Measurements from ENCODE around the gene CPED1.

CPED1 gene

GRCh38 chr7:121042899-121043298 is 54.4 kb downstream of the CPED1 start (continued):
- TF ChIP-seq POU6F1 (CRISPR knock-in tag; IDR thresholded peaks at IDR 0.05; ENCODE audit: borderline replicate concordance, low read depth), result no peak
- TF ChIP-seq ARNTL (CRISPR knock-in tag; IDR thresholded peaks at IDR 0.05; ENCODE audit: borderline replicate concordance, low read depth), result no peak

GRCh38 chr7:121043314-121044234 is 55.1 kb downstream of the CPED1 start:
- ATAC-seq, result no peak
- TF ChIP-seq TCF4 (CRISPR knock-in tag; IDR thresholded peaks at IDR 0.05; ENCODE audit: borderline replicate concordance), result no peak
- TF ChIP-seq SNAI2 (CRISPR knock-in tag; IDR thresholded peaks at IDR 0.05), result no peak
- no peak for TF ChIP-seq ISL1 (CRISPR knock-in tag; IDR thresholded peaks at IDR 0.05)
- TF ChIP-seq CREB5 (CRISPR knock-in tag; IDR thresholded peaks at IDR 0.05; ENCODE audit: low read depth), result no peak
- TF ChIP-seq ZNF70 (CRISPR knock-in tag; IDR thresholded peaks at IDR 0.05), result no peak
- no peak for TF ChIP-seq ZFP3 (CRISPR knock-in tag; IDR thresholded peaks at IDR 0.05)
- TF ChIP-seq CSDC2 (CRISPR knock-in tag; IDR thresholded peaks at IDR 0.05), result no peak
- TF ChIP-seq ARNTL (CRISPR knock-in tag; IDR thresholded peaks at IDR 0.05; ENCODE audit: borderline replicate concordance, low read depth), result no peak
- no peak for TF ChIP-seq RARB (CRISPR knock-in tag; IDR thresholded peaks at IDR 0.05)
- TF ChIP-seq ZNF565 (CRISPR knock-in tag; conservative IDR thresholded peaks at IDR 0.05; ENCODE audit: low read depth), result no peak
- TF ChIP-seq GLIS3 (CRISPR knock-in tag; IDR thresholded peaks at IDR 0.05), result no peak
- TF ChIP-seq CSRNP3 (CRISPR knock-in tag; IDR thresholded peaks at IDR 0.05), result no peak

GRCh38 chr7:121045090-121045489 is 56.6 kb downstream of the CPED1 start:
- TF ChIP-seq RARB (CRISPR knock-in tag; IDR thresholded peaks at IDR 0.05) (no peak), CSRNP3 (CRISPR knock-in tag; IDR thresholded peaks at IDR 0.05) (no peak), GLIS3 (CRISPR knock-in tag; IDR thresholded peaks at IDR 0.05) (no peak), POU6F1 (CRISPR knock-in tag; IDR thresholded peaks at IDR 0.05; ENCODE audit: borderline replicate concordance, low read depth) (no peak), ZNF8 (CRISPR knock-in tag; IDR thresholded peaks at IDR 0.05) (no peak), ISL1 (CRISPR knock-in tag; IDR thresholded peaks at IDR 0.05) (no peak), CREB5 (CRISPR knock-in tag; IDR thresholded peaks at IDR 0.05; ENCODE audit: low read depth) (no peak), ZFP30 (CRISPR knock-in tag; IDR thresholded peaks at IDR 0.05) (no peak), TOX (CRISPR knock-in tag; IDR thresholded peaks at IDR 0.05; ENCODE audit: borderline replicate concordance) (no peak), ZFP3 (CRISPR knock-in tag; IDR thresholded peaks at IDR 0.05) (no peak), SNAI2 (CRISPR knock-in tag; IDR thresholded peaks at IDR 0.05) (no peak), PPARA (CRISPR knock-in tag; IDR thresholded peaks at IDR 0.05; ENCODE audit: borderline replicate concordance) (no peak), OSR1 (CRISPR knock-in tag; IDR thresholded peaks at IDR 0.05) (no peak), CSDC2 (CRISPR knock-in tag; IDR thresholded peaks at IDR 0.05) (no peak), ARNTL (CRISPR knock-in tag; IDR thresholded peaks at IDR 0.05; ENCODE audit: borderline replicate concordance, low read depth) (no peak), ZNF565 (CRISPR knock-in tag; conservative IDR thresholded peaks at IDR 0.05; ENCODE audit: low read depth) (no peak), TCF4 (CRISPR knock-in tag; IDR thresholded peaks at IDR 0.05; ENCODE audit: borderline replicate concordance) (no peak), ESRRG (CRISPR knock-in tag; IDR thresholded peaks at IDR 0.05) (no peak)
- ATAC-seq, result no peak

Measured in SK-N-SH treated with all-trans-retinoic acid at 6 μM for 48 hours (cell line).